Nephron (organoid): ENCODE results near the gene SMC4.

Source experiments
- H3K27ac Mint-ChIP-seq, 3 experiments: 2 replicates each; pipeline ENCODE4 v1.8.0; 2020; ENCODE audit warnings: mixed read lengths in 3 of 3, mild to moderate bottlenecking in 2 of 3, moderate library complexity in 1 of 3
- H3K27me3 Mint-ChIP-seq: 2 replicates; pipeline ENCODE4 v1.8.0; 2021; ENCODE audit warnings: low read depth, mild to moderate bottlenecking, moderate library complexity, mixed read lengths
- H3K36me3 Mint-ChIP-seq: 2 replicates; pipeline ENCODE4 v1.8.0; 2020; ENCODE audit warnings: low read depth, mixed read lengths
- H3K4me1 Mint-ChIP-seq: 2 replicates; pipeline ENCODE4 v1.8.0; 2020; ENCODE audit warnings: mixed read lengths
- H3K4me3 Mint-ChIP-seq, 3 experiments: 2 replicates each; pipeline ENCODE4 v1.8.0; 2020; ENCODE audit warnings: mild to moderate bottlenecking in 3 of 3, mixed read lengths in 3 of 3, moderate library complexity in 2 of 3
- H3K9me3 Mint-ChIP-seq: 2 replicates; pipeline ENCODE4 v1.8.0; 2020; ENCODE audit warnings: mixed read lengths
- TF ChIP-seq, protein P1 (sequence below), 3 experiments: fragments of 200-600 bp; sonication (generic); IDR thresholded peaks; one replicate each; pipeline ENCODE4 v1.5.0; 2021; ENCODE audit warnings: antibody characterized with exemption in 3 of 3; ENCODE audit not compliant: unreplicated experiment in 3 of 3

Gene SMC4

DNA sequence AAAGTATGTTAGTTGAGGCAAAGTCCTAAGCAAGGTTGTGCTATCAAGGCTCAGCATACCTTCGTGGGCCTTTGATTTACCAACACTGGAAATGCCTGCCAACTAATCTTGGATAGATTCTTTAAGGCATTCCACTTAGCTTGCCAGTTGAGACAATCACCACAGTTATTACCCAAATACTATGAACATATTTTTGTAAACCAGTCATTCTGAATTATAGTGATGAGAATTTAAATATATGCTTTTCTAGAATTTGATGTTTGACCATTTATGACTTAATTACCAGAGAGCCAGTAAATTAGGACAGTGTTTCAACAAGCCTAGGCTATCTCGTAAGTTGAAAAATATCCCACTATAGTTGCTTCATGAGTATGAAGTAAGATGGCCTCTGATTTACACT is 34.6 kb downstream of the SMC4 start:
- H3K9me3 Mint-ChIP-seq: no peaks in the 10 kb centered on the region

DNA sequence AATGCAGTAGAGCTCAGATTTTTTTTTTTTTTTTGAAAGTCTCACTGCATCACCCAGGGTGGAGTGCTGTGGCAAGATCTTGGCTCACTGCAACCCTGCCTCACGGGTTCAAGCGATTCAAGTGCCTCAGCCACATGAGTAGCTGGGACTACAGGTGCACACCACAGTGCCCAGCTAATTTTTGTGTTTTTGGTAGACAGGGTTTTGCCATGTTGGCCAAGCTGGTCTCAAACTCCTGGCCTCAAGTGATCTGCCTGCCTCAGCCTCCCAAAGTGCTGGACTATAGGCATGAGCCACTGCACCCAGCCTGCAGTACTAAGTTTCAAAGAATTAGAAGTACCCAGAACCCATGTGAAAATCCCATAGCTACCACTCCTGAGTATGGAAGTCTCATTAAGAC is 35.6 kb downstream of the SMC4 start:
- no peaks in the 10 kb centered on the region for H3K27me3 Mint-ChIP-seq
- no peaks in the 10 kb centered on the region for H3K9me3 Mint-ChIP-seq
- H3K4me1 Mint-ChIP-seq: no peaks in the 10 kb centered on the region
- H3K4me3 Mint-ChIP-seq: no peak overlapping the region
- H3K27ac Mint-ChIP-seq: no peak overlapping the region
- H3K36me3 Mint-ChIP-seq: peaks cover 71% of the 10 kb centered on the region
- TF ChIP-seq, protein P1, sequence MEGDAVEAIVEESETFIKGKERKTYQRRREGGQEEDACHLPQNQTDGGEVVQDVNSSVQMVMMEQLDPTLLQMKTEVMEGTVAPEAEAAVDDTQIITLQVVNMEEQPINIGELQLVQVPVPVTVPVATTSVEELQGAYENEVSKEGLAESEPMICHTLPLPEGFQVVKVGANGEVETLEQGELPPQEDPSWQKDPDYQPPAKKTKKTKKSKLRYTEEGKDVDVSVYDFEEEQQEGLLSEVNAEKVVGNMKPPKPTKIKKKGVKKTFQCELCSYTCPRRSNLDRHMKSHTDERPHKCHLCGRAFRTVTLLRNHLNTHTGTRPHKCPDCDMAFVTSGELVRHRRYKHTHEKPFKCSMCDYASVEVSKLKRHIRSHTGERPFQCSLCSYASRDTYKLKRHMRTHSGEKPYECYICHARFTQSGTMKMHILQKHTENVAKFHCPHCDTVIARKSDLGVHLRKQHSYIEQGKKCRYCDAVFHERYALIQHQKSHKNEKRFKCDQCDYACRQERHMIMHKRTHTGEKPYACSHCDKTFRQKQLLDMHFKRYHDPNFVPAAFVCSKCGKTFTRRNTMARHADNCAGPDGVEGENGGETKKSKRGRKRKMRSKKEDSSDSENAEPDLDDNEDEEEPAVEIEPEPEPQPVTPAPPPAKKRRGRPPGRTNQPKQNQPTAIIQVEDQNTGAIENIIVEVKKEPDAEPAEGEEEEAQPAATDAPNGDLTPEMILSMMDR (IDR thresholded peaks at IDR 0.05; ENCODE audit: unreplicated experiment in 3 of 3): no peak

More for the DNA sequence above, 34.6 kb downstream of the SMC4 start:
- H3K27ac Mint-ChIP-seq: no peak overlapping the region
- no peaks in the 10 kb centered on the region for H3K4me1 Mint-ChIP-seq
- TF ChIP-seq, protein P1 (IDR thresholded peaks at IDR 0.05; ENCODE audit: unreplicated experiment in 3 of 3): no peak
- no peak overlapping the region for H3K4me3 Mint-ChIP-seq
- H3K27me3 Mint-ChIP-seq: no peaks in the 10 kb centered on the region
- peaks cover 69% of the 10 kb centered on the region for H3K36me3 Mint-ChIP-seq

DNA sequence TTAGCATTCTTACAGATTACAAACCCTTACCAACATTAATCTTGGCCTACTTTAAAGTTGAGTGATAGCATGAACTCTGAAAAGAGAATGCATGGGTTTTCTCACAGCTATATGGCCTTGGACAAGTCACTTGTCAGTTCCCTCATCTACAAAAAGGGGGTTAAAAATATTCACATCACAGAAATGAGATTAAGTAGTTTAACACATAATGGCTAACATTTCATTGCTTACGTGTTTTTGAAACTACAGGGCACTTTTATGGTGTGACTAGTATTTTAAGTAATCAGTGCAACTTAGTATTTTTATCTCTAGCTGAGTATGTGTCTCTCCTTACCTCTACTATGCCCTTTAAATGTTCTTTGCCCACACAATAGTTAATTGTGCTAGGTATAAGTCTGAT is 36.3 kb downstream of the SMC4 start:
- TF ChIP-seq, protein P1 (IDR thresholded peaks at IDR 0.05; ENCODE audit: unreplicated experiment in 3 of 3): no peak
- Mint-ChIP-seq H3K4me1 (no peaks in the 10 kb centered on the region), H3K27me3 (no peaks in the 10 kb centered on the region), H3K27ac (no peak overlapping the region), H3K4me3 (no peak overlapping the region), H3K36me3 (peaks cover 73% of the 10 kb centered on the region), H3K9me3 (no peaks in the 10 kb centered on the region)

DNA sequence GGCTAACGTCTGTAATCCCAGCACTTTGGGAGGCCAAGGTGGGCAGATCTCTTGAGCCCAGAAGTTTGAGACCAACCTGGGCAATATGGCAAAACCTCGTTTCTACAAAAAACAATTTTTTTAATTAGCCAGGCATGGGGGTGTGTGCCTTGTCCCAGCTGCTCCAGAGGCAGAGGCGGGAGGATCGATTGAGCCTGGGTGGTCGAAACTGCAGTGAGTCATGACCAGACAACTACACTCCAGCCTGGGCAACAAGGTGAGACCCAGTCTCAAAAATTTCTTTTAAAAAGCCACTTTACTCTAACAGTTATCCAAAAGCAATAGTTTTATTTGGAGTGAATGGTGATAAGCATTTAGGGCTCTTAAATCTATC is 37.6 kb downstream of the SMC4 start:
- no peak overlapping the region for H3K27ac Mint-ChIP-seq
- H3K36me3 Mint-ChIP-seq: peaks cover 70% of the 10 kb centered on the region
- TF ChIP-seq, protein P1 (IDR thresholded peaks at IDR 0.05; ENCODE audit: unreplicated experiment in 3 of 3): no peak
- no peaks in the 10 kb centered on the region for H3K27me3 Mint-ChIP-seq
- H3K4me3 Mint-ChIP-seq: no peak overlapping the region
- H3K4me1 Mint-ChIP-seq: no peaks in the 10 kb centered on the region
- no peaks in the 10 kb centered on the region for H3K9me3 Mint-ChIP-seq

DNA sequence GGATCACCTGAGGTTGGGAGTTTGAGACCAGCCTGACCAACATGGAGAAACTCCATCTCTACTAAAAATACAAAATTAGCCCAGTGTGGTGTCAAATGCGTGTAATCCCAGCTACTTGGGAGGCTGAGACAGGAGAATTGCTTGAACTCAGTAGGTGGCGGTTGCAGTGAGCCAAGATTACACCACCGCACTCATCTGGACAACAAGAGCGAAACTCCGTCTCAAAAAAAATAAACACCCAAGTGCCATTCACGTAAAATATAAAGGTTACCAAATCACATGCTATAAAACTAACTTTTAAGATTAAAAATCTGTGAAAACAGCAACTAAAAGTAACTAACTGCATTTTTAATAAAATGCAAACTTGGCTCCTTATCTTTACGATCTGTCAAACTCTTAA is 41.2 kb downstream of the SMC4 start:
- no peaks in the 10 kb centered on the region for H3K4me1 Mint-ChIP-seq
- H3K27me3 Mint-ChIP-seq: no peaks in the 10 kb centered on the region
- no peaks in the 10 kb centered on the region for H3K9me3 Mint-ChIP-seq
- peaks cover 73% of the 10 kb centered on the region for H3K36me3 Mint-ChIP-seq
- TF ChIP-seq, protein P1 (IDR thresholded peaks at IDR 0.05; ENCODE audit: unreplicated experiment in 3 of 3): no peak
- no peak overlapping the region for H3K27ac Mint-ChIP-seq
- no peak overlapping the region for H3K4me3 Mint-ChIP-seq

DNA sequence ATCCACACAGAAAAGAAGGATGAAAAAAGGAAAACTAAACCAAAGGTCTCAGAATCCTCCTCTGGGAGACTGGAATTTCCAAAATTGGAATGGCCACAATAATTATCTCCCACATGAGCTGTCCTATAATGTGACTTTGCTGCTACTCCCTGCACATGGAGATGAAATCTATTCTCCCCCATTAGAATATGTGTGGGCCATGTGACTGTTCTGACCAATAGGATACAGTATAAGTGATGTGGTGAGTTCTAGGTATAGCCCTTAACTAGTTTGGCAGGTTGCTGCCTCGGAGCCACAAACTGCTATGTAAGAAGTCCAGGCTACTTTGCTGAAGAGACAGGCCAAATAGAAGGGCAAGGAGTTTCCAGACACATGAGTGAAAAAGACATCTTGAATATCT is 45.0 kb downstream of the SMC4 start:
- no peaks in the 10 kb centered on the region for H3K9me3 Mint-ChIP-seq
- TF ChIP-seq, protein P1 (IDR thresholded peaks at IDR 0.05; ENCODE audit: unreplicated experiment in 3 of 3): no peak
- peaks cover 57% of the 10 kb centered on the region for H3K36me3 Mint-ChIP-seq
- no peak overlapping the region for H3K4me3 Mint-ChIP-seq
- H3K27me3 Mint-ChIP-seq: no peaks in the 10 kb centered on the region
- H3K4me1 Mint-ChIP-seq: peaks cover 11% of the 10 kb centered on the region
- H3K27ac Mint-ChIP-seq: no peak overlapping the region
